Activated CD8-positive, alpha-beta memory T cell treated with anti-CD3 and anti-CD28 coated beads for 24 hours (primary cell): ENCODE results near the gene NFKBIE.
A peak's percentile ranks its signal among the peaks of the same experiment; 100 is the strongest.
"Not testable (repeated sequence)": the region's sequence is repeated elsewhere in the genome, so short reads cannot be mapped to it uniquely, and the experiment has no call there.

Experiments used
- DNase-seq: peaks from one replicate; pipeline ENCODE4 v3.0.0-alpha.2; 2020

NFKBIE gene

GRCh38 chr6:44238687-44239350 is 26.5 kb downstream of the NFKBIE start:
- no peak for DNase-seq

GRCh38 chr6:44237813-44238433 is 27.4 kb downstream of the NFKBIE start:
- DNase-seq, result peak; percentile 93

- peak; percentile 84 for DNase-seq
These were observed 28.1 kb downstream of the NFKBIE start for GRCh38 chr6:44237021-44237812.

- no peak for DNase-seq
These were observed 29.3 kb downstream of the NFKBIE start for GRCh38 chr6:44235891-44236516.

GRCh38 chr6:44235269-44235668 is 30.1 kb downstream of the NFKBIE start:
- no peak for DNase-seq

GRCh38 chr6:44234101-44235025 is 31.0 kb downstream of the NFKBIE start:
- DNase-seq, result no peak

GRCh38 chr6:44233567-44234100 is 31.7 kb downstream of the NFKBIE start:
- no peak for DNase-seq

GRCh38 chr6:44232676-44233566 is 32.4 kb downstream of the NFKBIE start:
- no peak for DNase-seq

- DNase-seq, result not testable (repeated sequence)
These were observed 33.9 kb downstream of the NFKBIE start for GRCh38 chr6:44231426-44231825.

GRCh38 chr6:44230034-44230675 is 35.2 kb downstream of the NFKBIE start:
- no peak for DNase-seq

- no peak for DNase-seq
These were observed 35.8 kb downstream of the NFKBIE start for GRCh38 chr6:44229376-44230033.

GRCh38 chr6:44228836-44229235 is 36.5 kb downstream of the NFKBIE start:
- DNase-seq, result no peak

GRCh38 chr6:44228433-44228832 is 36.9 kb downstream of the NFKBIE start:
- DNase-seq, result no peak

GRCh38 chr6:44228031-44228430 is 37.3 kb downstream of the NFKBIE start:
- DNase-seq, result no peak

- DNase-seq, result no peak
These were observed 38.1 kb downstream of the NFKBIE start for GRCh38 chr6:44227148-44227793.

- DNase-seq, result no peak
These were observed 38.8 kb downstream of the NFKBIE start for GRCh38 chr6:44226368-44227147.

GRCh38 chr6:44225579-44226325 is 39.6 kb downstream of the NFKBIE start:
- DNase-seq, result no peak

- no peak for DNase-seq
These were observed 40.4 kb downstream of the NFKBIE start for GRCh38 chr6:44224965-44225305.
